OCI-LY3 (cell line): ENCODE results near the gene DCPS.

Source experiments
- CTCF ChIP-seq: fragments of 200-600, 300-600 bp; sonication (generic); IDR thresholded peaks from 2 replicates; pipeline ENCODE4 v1.5.1; 2014; ENCODE audit warnings: antibody characterized with exemption, low read length, low read depth
- EZH2phosphoT487 ChIP-seq: fragments of 200-600 bp; shearing (Covaris generic); IDR thresholded peaks from 2 replicates; pipeline ENCODE4 v1.6.1; 2018; ENCODE audit warnings: antibody characterized with exemption, mixed run types, low read depth

- no peak for TF ChIP-seq CTCF
- no peak for TF ChIP-seq EZH2phosphoT487
These were observed 22.1 kb upstream of the DCPS start for GRCh38 chr11:126281666-126282175.
